Measurements from ENCODE around the gene NDUFB7. TPM values are rescaled to one million over a fixed set of nuclear protein-coding genes. Genes with fewer than 3 reads are reported as not detected.
"Not testable (repeated sequence)": the region's sequence is repeated elsewhere in the genome, so short reads cannot be mapped to it uniquely, and the experiment has no call there.

Gene NDUFB7
- total RNA-seq = 123 and 128 TPM in 2 replicates
- long read RNA-seq, transcript NDUFB7-201 (3 exons, 531 nt) = major isoform, 7 of 8 reads
- long read RNA-seq, partial matches to known transcripts = 1 of 8 reads
- long read RNA-seq, other reads (novel, unspliced or antisense) = 0 of 8 reads

DNA sequence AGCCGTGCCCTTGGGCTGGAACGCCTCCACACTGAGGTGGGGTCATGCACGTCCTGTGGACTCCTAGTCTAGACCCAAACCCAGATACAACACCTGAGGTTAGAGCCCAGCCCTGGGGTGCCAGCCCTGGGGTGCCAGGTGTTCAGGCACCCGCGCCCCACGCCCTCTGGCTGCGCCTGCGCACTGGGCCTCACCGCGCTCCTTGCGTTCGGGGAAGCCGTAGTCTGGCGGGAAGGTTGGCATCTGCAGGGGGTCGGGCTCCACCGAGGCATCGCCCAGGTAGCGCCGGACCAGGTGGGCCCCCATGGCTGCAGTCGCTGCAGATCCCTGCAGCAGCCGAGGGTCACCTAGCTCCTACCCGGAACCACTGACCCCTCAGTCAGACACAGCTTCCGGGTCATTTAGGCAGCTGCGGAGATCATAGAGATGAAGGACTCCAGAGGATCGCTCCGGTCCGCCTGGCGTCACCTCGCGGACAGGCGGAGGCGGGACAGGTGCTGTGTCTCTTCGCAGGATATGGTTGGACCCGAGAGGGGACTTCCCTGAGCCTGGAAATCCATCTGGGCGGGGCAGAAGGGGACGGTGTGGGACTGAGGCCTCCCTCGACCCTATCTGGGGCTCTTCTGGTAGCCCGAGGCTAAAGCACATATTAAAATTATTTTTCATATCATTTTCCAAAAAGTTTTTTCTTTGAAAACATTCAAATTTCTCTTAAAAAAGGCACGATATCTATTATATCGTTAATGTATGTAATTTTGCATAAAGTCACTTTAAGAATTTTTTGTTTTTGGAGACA is at the start of gene NDUFB7:
NDUFB7 (minus strand) TSS at position 372 of the 796 bp plus-strand sequence; CDS start at position 306, 66 bp downstream.
- H3K4me3 Mint-ChIP-seq = peak within 1 kb of the TSS; percentile 97
- H3K9me3 Mint-ChIP-seq = no peaks in the 10 kb centered on the region
- TF ChIP-seq, protein P1, sequence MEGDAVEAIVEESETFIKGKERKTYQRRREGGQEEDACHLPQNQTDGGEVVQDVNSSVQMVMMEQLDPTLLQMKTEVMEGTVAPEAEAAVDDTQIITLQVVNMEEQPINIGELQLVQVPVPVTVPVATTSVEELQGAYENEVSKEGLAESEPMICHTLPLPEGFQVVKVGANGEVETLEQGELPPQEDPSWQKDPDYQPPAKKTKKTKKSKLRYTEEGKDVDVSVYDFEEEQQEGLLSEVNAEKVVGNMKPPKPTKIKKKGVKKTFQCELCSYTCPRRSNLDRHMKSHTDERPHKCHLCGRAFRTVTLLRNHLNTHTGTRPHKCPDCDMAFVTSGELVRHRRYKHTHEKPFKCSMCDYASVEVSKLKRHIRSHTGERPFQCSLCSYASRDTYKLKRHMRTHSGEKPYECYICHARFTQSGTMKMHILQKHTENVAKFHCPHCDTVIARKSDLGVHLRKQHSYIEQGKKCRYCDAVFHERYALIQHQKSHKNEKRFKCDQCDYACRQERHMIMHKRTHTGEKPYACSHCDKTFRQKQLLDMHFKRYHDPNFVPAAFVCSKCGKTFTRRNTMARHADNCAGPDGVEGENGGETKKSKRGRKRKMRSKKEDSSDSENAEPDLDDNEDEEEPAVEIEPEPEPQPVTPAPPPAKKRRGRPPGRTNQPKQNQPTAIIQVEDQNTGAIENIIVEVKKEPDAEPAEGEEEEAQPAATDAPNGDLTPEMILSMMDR (conservative IDR thresholded peaks at IDR 0.05) = peak; percentile 77
- DNase-seq (ENCODE audit: low read depth, low spot score) = peak; percentile 77
- peaks cover 18% of the 10 kb centered on the region for H3K4me1 Mint-ChIP-seq
- peak within 1 kb of the TSS; percentile 95 for H3K27ac Mint-ChIP-seq (ENCODE audit: unreplicated experiment)
- no peaks in the 10 kb centered on the region for H3K27me3 Mint-ChIP-seq (ENCODE audit: low read depth)
- H3K36me3 Mint-ChIP-seq (ENCODE audit: low read depth) = peaks cover 3% of the 10 kb centered on the region

DNA sequence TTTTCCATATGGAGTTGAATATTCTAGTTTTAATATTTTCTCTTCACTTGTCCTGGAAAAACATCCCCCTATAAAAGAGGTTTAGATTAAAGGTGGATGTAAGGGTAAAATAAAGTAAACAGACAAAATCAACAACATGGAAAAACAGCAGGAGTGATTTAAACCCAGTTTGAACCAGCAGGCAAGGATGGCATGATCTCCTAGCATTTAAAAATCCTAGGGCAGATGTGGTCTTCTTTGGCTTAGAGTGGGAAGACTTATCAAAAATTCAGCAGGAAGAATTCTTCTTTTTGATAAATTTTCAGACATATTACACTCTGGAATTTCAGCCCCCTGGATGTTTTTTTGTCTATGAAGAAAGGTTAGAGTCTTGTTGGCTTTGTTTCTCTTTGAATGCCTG is 47.5 kb upstream of the NDUFB7 start:
- Mint-ChIP-seq H3K36me3 (ENCODE audit: low read depth) (peaks cover 2% of the 10 kb centered on the region), H3K4me1 (no peaks in the 10 kb centered on the region), H3K9me3 (peaks cover 13% of the 10 kb centered on the region), H3K27me3 (ENCODE audit: low read depth) (peaks cover 11% of the 10 kb centered on the region), H3K4me3 (no peak overlapping the region), H3K27ac (ENCODE audit: unreplicated experiment) (no peak overlapping the region)
- DNase-seq (ENCODE audit: low read depth, low spot score) = no peak
- TF ChIP-seq, protein P1 (conservative IDR thresholded peaks at IDR 0.05) = no peak

DNA sequence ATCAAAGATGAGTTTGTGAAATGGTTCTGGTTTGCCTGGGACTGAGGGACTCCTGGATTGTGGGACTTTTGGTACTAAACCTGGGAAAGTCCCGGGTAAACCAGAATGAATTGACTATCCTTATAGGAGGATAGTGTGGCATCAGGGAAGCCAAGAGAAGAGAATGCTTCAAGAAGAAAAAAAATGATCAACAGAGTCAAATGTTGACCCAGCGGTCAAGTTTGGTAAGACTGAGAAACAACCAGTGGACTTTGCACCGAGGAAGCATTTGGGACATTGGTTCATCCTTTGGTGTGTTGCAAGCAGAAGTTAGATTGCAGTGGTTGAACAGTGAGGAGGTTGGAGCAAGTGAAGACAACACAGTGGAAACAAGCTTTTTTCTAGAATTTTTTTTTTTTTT is 44.5 kb upstream of the NDUFB7 start:
- peaks cover 16% of the 10 kb centered on the region for H3K27me3 Mint-ChIP-seq (ENCODE audit: low read depth)
- peaks cover 13% of the 10 kb centered on the region for H3K9me3 Mint-ChIP-seq
- no peak for DNase-seq (ENCODE audit: low read depth, low spot score)
- H3K27ac Mint-ChIP-seq (ENCODE audit: unreplicated experiment) = no peak overlapping the region
- peaks cover 2% of the 10 kb centered on the region for H3K36me3 Mint-ChIP-seq (ENCODE audit: low read depth)
- H3K4me3 Mint-ChIP-seq = no peak overlapping the region
- TF ChIP-seq, protein P1 (conservative IDR thresholded peaks at IDR 0.05) = no peak
- H3K4me1 Mint-ChIP-seq = no peaks in the 10 kb centered on the region

DNA sequence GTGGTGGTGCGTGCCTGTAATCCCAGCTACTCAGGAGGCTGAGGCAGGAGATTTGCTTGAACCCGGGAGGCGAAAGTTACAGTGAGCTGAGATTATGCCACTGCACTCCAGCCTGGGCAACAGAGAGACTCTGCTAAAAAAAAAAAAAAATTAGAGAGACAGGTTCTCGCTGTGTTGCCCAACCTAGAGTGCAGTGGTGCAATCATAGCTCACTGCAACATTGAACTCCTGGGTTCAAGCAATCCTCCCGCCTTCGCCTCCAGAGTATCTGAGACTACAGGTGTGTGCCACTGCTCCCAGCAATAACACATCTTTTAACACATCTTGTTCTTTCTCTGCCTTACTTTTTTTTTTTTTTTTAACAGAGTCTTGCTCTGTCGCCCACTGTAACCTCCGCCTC is 43.8 kb upstream of the NDUFB7 start:
- peaks cover 19% of the 10 kb centered on the region for H3K27me3 Mint-ChIP-seq (ENCODE audit: low read depth)
- H3K27ac Mint-ChIP-seq (ENCODE audit: unreplicated experiment) = no peak overlapping the region
- DNase-seq (ENCODE audit: low read depth, low spot score) = no peak
- no peaks in the 10 kb centered on the region for H3K4me1 Mint-ChIP-seq
- H3K4me3 Mint-ChIP-seq = no peak overlapping the region
- H3K36me3 Mint-ChIP-seq (ENCODE audit: low read depth) = peaks cover 2% of the 10 kb centered on the region
- TF ChIP-seq, protein P1 (conservative IDR thresholded peaks at IDR 0.05) = no peak
- H3K9me3 Mint-ChIP-seq = peaks cover 16% of the 10 kb centered on the region

DNA sequence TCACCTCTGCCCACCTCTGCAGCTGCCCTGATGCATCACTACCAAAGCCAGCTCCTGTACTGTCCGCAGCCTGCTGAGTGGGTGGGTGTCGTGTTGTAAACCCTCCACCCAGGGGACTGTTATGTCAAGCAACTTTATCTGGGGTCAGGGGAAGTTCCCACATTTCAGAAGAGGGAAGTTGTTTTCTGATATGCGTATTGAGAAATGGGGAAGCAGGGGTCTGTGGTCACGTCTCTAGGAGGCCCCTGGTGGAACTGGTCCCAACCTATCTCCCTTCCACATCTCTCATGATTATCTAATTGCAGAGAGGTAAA is 42.2 kb upstream of the NDUFB7 start:
- H3K4me1 Mint-ChIP-seq = no peaks in the 10 kb centered on the region
- H3K36me3 Mint-ChIP-seq (ENCODE audit: low read depth) = peaks cover 2% of the 10 kb centered on the region
- TF ChIP-seq, protein P1 (conservative IDR thresholded peaks at IDR 0.05) = no peak
- H3K4me3 Mint-ChIP-seq = no peak overlapping the region
- H3K27ac Mint-ChIP-seq (ENCODE audit: unreplicated experiment) = no peak overlapping the region
- DNase-seq (ENCODE audit: low read depth, low spot score) = no peak
- H3K9me3 Mint-ChIP-seq = peaks cover 9% of the 10 kb centered on the region
- peaks cover 25% of the 10 kb centered on the region for H3K27me3 Mint-ChIP-seq (ENCODE audit: low read depth)

DNA sequence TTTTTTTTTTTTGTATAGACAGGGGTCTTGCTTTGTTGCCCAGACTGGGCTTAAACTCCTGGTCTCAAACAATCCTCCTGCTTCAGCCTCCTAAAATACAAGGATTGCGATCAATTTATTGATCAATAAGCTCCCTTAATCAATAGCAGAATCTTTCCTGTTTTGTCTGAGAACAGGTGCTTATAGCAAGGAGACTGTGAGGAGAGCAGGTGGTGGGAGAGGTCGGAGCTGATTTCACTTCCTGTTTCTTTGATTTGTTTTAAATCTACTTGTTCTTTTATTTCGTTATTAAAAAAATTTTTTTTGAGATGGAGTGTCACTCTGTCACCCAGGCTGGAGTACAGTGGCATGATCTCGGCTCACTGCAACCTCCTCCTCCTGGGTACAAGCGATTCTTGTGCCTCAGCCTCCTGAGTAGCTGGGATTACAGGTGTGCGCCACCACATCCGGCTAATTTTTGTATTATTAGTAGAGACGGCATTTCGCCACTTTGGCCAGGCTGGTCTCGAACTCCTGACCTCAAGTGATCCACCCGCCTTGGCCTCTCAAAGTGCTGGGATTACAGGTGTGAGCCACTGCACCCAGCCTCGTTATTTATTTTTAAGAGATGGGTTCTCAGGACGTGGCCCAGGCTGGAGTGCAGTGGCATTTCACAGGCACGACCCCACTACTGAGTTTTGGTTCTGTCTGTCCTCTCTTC is 41.7 kb upstream of the NDUFB7 start:
- H3K4me3 Mint-ChIP-seq; H3K36me3 Mint-ChIP-seq (ENCODE audit: low read depth); H3K9me3 Mint-ChIP-seq; DNase-seq (ENCODE audit: low read depth, low spot score); H3K27ac Mint-ChIP-seq (ENCODE audit: unreplicated experiment); H3K4me1 Mint-ChIP-seq: not testable (repeated sequence)
- peaks cover 26% of the 10 kb centered on the region for H3K27me3 Mint-ChIP-seq (ENCODE audit: low read depth)

Data from neural crest cell (in vitro differentiated cells).